MCF 10A (cell line): ENCODE results near the gene SLCO2A1. TPM values are rescaled to one million over a fixed set of nuclear protein-coding genes. Genes with fewer than 3 reads are reported as not detected.

Experiments used
- BruUV-seq: library from RNA; stranded (reverse); fragments of 400-500 nt; replicated peaks from 2 replicates; lab custom pipeline; 2021; lab: Mats Ljungman, UMichigan
- CTCF ChIA-PET: fragments of 300-600 bp; sonication (Branson Sonifier 250); formaldehyde crosslinking; extraction: SDS; loops from one replicate; lab custom pipeline; 2021; ENCODE audit warnings: antibody characterized with exemption, inconsistent platforms; lab: Yijun Ruan, JAX
- POLR2A ChIA-PET: fragments of 300-600, 350-650 bp; sonication (Branson Sonifier 250); formaldehyde crosslinking; extraction: SDS; loops from one replicate; lab custom pipeline; 2020; ENCODE audit warnings: antibody characterized with exemption, inconsistent platforms; lab: Yijun Ruan, JAX
- DNase-seq: peaks from one replicate; pipeline ENCODE4 v3.0.0-alpha.2; 2018; ENCODE audit not compliant: unreplicated experiment
- H3K27ac Mint-ChIP-seq: one replicate; pipeline ENCODE4 v1.8.0; 2022; ENCODE audit warnings: mild to moderate bottlenecking, low read depth, mixed read lengths; ENCODE audit not compliant: unreplicated experiment
- H3K27me3 Mint-ChIP-seq: one replicate; pipeline ENCODE4 v1.8.0; 2022; ENCODE audit warnings: mixed read lengths; ENCODE audit not compliant: insufficient read depth, unreplicated experiment
- H3K36me3 Mint-ChIP-seq: one replicate; pipeline ENCODE4 v1.8.0; 2022; ENCODE audit warnings: mild to moderate bottlenecking, moderate library complexity, mixed read lengths; ENCODE audit not compliant: insufficient read depth, unreplicated experiment
- H3K4me1 Mint-ChIP-seq: one replicate; pipeline ENCODE4 v1.8.0; 2022; ENCODE audit warnings: mixed read lengths; ENCODE audit not compliant: insufficient read depth, unreplicated experiment
- H3K4me3 Mint-ChIP-seq: one replicate; pipeline ENCODE4 v1.8.0; 2022; ENCODE audit warnings: mild to moderate bottlenecking, moderate library complexity, mixed read lengths; ENCODE audit not compliant: unreplicated experiment
- H3K9me3 Mint-ChIP-seq: one replicate; pipeline ENCODE4 v1.8.0; 2022; ENCODE audit warnings: mixed read lengths; ENCODE audit not compliant: unreplicated experiment
- CTCF ChIP-seq: fragments of 200-600 bp; IDR thresholded peaks from one replicate; pipeline ENCODE4 v1.8.0; 2022; ENCODE audit warnings: antibody characterized with exemption, mild to moderate bottlenecking; ENCODE audit not compliant: unreplicated experiment
- intact Hi-C: fragments of 100-400 bp; cut with micrococcal nuclease; formaldehyde crosslinking; loops from 2 replicates; pipeline ENCODE4 v1.14.1; 2022
- total RNA-seq: library from RNA; stranded (reverse); gene quantifications from 2 replicates; pipeline ENCODE4 v1.2.3, GENCODE V29; 2022

Gene SLCO2A1
- total RNA-seq, 1 experiment from 2014 or later = 1.0 TPM

DNA sequence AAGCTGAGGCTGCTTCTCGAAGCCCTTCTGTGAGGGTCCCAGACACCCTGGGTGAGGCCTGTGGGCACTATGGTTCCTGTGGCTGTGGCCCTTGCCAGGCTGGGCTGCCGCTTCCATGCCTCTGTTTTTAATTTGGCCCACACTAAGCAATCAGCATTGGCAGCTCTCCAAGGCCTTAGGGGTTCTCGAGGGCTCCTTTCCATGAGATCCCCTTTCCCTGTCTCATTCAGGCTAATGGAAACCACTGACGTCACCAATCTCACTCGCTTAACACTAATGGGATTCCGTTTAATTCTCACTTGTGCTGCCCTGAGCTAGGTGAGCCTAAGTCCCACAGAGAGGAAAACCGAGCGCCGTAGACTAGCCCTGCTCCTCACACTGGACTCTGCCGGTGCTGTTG is 73.8 kb downstream of the SLCO2A1 start:
- no TSS peak for BruUV-seq
- Mint-ChIP-seq H3K4me3 (no peak overlapping the region), H3K36me3 (no peaks in the 10 kb centered on the region), H3K27me3 (no peaks in the 10 kb centered on the region), H3K4me1 (peaks cover 4% of the 10 kb centered on the region), H3K27ac (no peak overlapping the region), H3K9me3 (no peaks in the 10 kb centered on the region)
- intact Hi-C loops = no loop called here
- CTCF ChIA-PET = interaction anchor here (1.1 kb wide), 1 partner anchor 10 kb away, joined by 7 read pairs; no protein-coding TSS in a partner anchor
- TF ChIP-seq CTCF = no peak
- DNase-seq = peak; percentile 28
- POLR2A ChIA-PET = interaction anchor here (0.6 to 1.1 kb wide), 2 partner anchors 11 to 1005 kb away, joined by 3 read pairs; no protein-coding TSS in a partner anchor

- no peak for TF ChIP-seq CTCF
- no peaks in the 10 kb centered on the region for H3K36me3 Mint-ChIP-seq
- BruUV-seq = no TSS peak
- no peak for DNase-seq
- no peaks in the 10 kb centered on the region for H3K9me3 Mint-ChIP-seq
- ChIA-PET POLR2A (interaction anchor here (1.1 kb wide), 1 partner anchor 10 kb away, joined by 3 read pairs; no protein-coding TSS in a partner anchor), CTCF (interaction anchor here (0.7 kb wide), 1 partner anchor 205 kb away, joined by 3 read pairs; no protein-coding TSS in a partner anchor)
- intact Hi-C loops = no loop called here
- no peak overlapping the region for H3K4me3 Mint-ChIP-seq
- no peaks in the 10 kb centered on the region for H3K27me3 Mint-ChIP-seq
- H3K27ac Mint-ChIP-seq = no peak overlapping the region
- H3K4me1 Mint-ChIP-seq = peaks cover 4% of the 10 kb centered on the region
Observed at GRCh38 chr3:133954717-133955360, 74.9 kb downstream of the SLCO2A1 start.

- Mint-ChIP-seq H3K4me1 (peaks cover 8% of the 10 kb centered on the region), H3K27ac (no peak overlapping the region), H3K9me3 (no peaks in the 10 kb centered on the region), H3K27me3 (no peaks in the 10 kb centered on the region), H3K36me3 (no peaks in the 10 kb centered on the region), H3K4me3 (no peak overlapping the region)
- CTCF ChIA-PET = interaction anchor here (1.1 kb wide), 1 partner anchor 23 kb away, joined by 4 read pairs; no protein-coding TSS in a partner anchor
- POLR2A ChIA-PET = no interaction called here
- TF ChIP-seq CTCF = no peak
- no TSS peak for BruUV-seq
- no peak for DNase-seq
- intact Hi-C loops = no loop called here
Observed at GRCh38 chr3:133953297-133953696, 76.4 kb downstream of the SLCO2A1 start.

GRCh38 chr3:133949438-133949837 is 80.3 kb downstream of the SLCO2A1 start:
- intact Hi-C loops = no loop called here
- no peaks in the 10 kb centered on the region for H3K27me3 Mint-ChIP-seq
- BruUV-seq = no TSS peak
- peak; percentile 83 for DNase-seq
- H3K36me3 Mint-ChIP-seq = peaks cover 5% of the 10 kb centered on the region
- H3K9me3 Mint-ChIP-seq = no peaks in the 10 kb centered on the region
- no peak overlapping the region for H3K4me3 Mint-ChIP-seq
- H3K4me1 Mint-ChIP-seq = peaks cover 27% of the 10 kb centered on the region
- no peak for TF ChIP-seq CTCF
- CTCF ChIA-PET = interaction anchor here (0.6 to 1.3 kb wide), 4 partner anchors 9 to 82 kb away, joined by 3 to 7 read pairs (median 4); no protein-coding TSS in a partner anchor
- no peak overlapping the region for H3K27ac Mint-ChIP-seq
- POLR2A ChIA-PET = no interaction called here
